HUES64 (cell line): ENCODE results near the gene VKORC1L1.
"Not testable (repeated sequence)": the region's sequence is repeated elsewhere in the genome, so short reads cannot be mapped to it uniquely, and the experiment has no call there.

Experiments
- H3K27ac ChIP-seq: 2 replicates; pipeline ENCODE4 v1.7.0; 2013; ENCODE audit warnings: low read depth, low read length, inconsistent platforms
- H3K27me3 ChIP-seq: 2 replicates; pipeline ENCODE4 v1.6.1; 2013; ENCODE audit warnings: mild to moderate bottlenecking, low read length; ENCODE audit not compliant: insufficient read depth
- H3K36me3 ChIP-seq: 2 replicates; pipeline ENCODE4 v1.6.1; 2013; ENCODE audit warnings: mild to moderate bottlenecking, low read length; ENCODE audit not compliant: insufficient read depth
- H3K4me1 ChIP-seq: 2 replicates; pipeline ENCODE4 v1.6.1; 2013; ENCODE audit warnings: mild to moderate bottlenecking, low read length, moderate library complexity; ENCODE audit not compliant: insufficient read depth
- H3K4me3 ChIP-seq: 2 replicates; pipeline ENCODE4 v1.5.1; 2013; ENCODE audit warnings: mild to moderate bottlenecking, low read length, moderate library complexity
- H3K9ac ChIP-seq: 2 replicates; pipeline ENCODE4 v1.6.1; 2013; ENCODE audit warnings: mild to moderate bottlenecking, low read depth, low read length
- H3K9me3 ChIP-seq: 2 replicates; pipeline ENCODE4 v1.6.1; 2013; ENCODE audit warnings: low read depth, low read length; ENCODE audit not compliant: insufficient read depth
- WGBS: fragments of 150-250, 120-280 bp; methylation state at CpG from one replicate; pipeline ENCODE4 v1.1.7; 2013; ENCODE audit warnings: missing lambda C conversion rate; 5-methylcytosine and 5-hydroxymethylcytosine counted together

VKORC1L1 gene

DNA sequence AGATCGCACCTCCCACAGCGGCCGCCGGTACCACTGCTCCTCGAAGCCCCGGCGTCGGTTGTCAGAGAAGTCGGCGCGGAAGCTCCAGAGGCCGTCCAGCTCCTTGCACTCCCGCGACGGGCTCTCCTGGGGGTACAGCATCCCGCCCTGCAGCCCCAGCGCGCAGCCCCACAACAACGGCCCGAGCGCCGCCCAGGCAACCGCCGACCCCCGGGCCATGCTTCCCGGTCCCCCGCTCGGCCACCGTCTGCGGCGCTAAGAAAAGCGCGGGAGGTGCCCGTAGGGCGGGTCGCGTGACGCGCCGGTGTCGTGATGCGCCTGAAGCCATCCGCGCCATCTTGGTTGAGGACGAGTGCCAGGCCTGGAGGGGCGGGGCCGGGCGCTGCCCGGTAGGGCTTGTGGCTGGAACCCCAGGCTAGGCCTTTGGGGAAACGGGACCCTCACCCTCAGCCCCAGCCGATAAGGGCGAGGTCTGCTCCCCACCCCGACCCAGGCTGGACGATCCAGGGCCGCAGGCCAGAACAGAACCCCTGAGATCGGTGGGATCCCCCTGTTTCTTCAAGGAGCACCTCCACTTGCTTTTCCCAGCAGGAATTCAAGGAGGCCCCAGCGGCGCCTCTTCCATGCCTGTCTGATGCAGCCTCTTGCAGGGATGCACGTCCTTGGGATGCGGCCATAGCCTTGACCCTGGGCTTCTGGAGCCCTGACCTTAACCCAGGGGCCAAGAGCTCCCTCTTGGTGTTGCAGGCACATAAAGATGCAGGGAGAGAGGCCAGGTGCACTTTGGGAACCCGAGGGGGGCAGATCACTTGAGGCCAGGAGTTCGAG lies 109.3 kb downstream of the VKORC1L1 start, which contains the start of gene GUSB:
Gene GUSB, minus strand, starts transcription at position 249 of the 828 bp plus-strand sequence. Its CDS starts 30 bp downstream, at position 219.
- H3K36me3 ChIP-seq = peaks cover 20% of the 10 kb centered on the region
- no peaks in the 10 kb centered on the region for H3K4me1 ChIP-seq

GRCh38 chr7:65983965-65984658 lies 111.2 kb downstream of the VKORC1L1 start:
- 94% methylated on average over 10 of the region's 10 CpGs for WGBS
- Histone ChIP-seq H3K36me3 (peaks cover 12% of the 10 kb centered on the region), H3K4me3 (no peak overlapping the region), H3K27ac (no peak overlapping the region), H3K9me3 (no peaks in the 10 kb centered on the region), H3K9ac (no peak overlapping the region), H3K27me3 (no peaks in the 10 kb centered on the region), H3K4me1 (no peaks in the 10 kb centered on the region)

More for the DNA sequence above, 109.3 kb downstream of the VKORC1L1 start, which contains the start of gene GUSB:
- Histone ChIP-seq H3K9me3 (no peaks in the 10 kb centered on the region), H3K27me3 (no peaks in the 10 kb centered on the region), H3K4me3 (peak within 1 kb of the TSS; percentile 96), H3K9ac (peak within 1 kb of the TSS; percentile 98), H3K27ac (peak within 1 kb of the TSS; percentile 77)
- WGBS = 8% methylated on average over 62 of the region's 62 CpGs

GRCh38 chr7:65988084-65988483 lies 115.2 kb downstream of the VKORC1L1 start:
- WGBS = 91% methylated on average over 4 of the region's 4 CpGs
- Histone ChIP-seq H3K27me3 (no peaks in the 10 kb centered on the region), H3K4me3 (no peak overlapping the region), H3K9ac (no peak overlapping the region), H3K27ac (no peak overlapping the region), H3K9me3 (no peaks in the 10 kb centered on the region), H3K4me1 (no peaks in the 10 kb centered on the region), H3K36me3 (no peaks in the 10 kb centered on the region)

- H3K9me3 ChIP-seq, H3K4me1 ChIP-seq, H3K4me3 ChIP-seq, H3K27ac ChIP-seq, H3K36me3 ChIP-seq, H3K9ac ChIP-seq, H3K27me3 ChIP-seq: not testable (repeated sequence)
- 100% methylated on average over 1 of the region's 1 CpG for WGBS
Measured at GRCh38 chr7:65988503-65988902, 115.6 kb downstream of the VKORC1L1 start.

- Histone ChIP-seq H3K36me3 (no peaks in the 10 kb centered on the region), H3K4me3 (no peak overlapping the region), H3K27me3 (no peaks in the 10 kb centered on the region), H3K9ac (no peak overlapping the region), H3K9me3 (no peaks in the 10 kb centered on the region), H3K4me1 (no peaks in the 10 kb centered on the region), H3K27ac (no peak overlapping the region)
- WGBS = 71% methylated on average over 3 of the region's 3 CpGs
Measured at GRCh38 chr7:65989694-65990080, 116.8 kb downstream of the VKORC1L1 start.

- not testable (repeated sequence) for H3K9ac ChIP-seq, H3K27me3 ChIP-seq, H3K4me1 ChIP-seq, H3K27ac ChIP-seq, H3K36me3 ChIP-seq, H3K9me3 ChIP-seq, H3K4me3 ChIP-seq
- 100% methylated on average over 5 of the region's 5 CpGs for WGBS
Measured at GRCh38 chr7:65991829-65992228, 119.0 kb downstream of the VKORC1L1 start.

DNA sequence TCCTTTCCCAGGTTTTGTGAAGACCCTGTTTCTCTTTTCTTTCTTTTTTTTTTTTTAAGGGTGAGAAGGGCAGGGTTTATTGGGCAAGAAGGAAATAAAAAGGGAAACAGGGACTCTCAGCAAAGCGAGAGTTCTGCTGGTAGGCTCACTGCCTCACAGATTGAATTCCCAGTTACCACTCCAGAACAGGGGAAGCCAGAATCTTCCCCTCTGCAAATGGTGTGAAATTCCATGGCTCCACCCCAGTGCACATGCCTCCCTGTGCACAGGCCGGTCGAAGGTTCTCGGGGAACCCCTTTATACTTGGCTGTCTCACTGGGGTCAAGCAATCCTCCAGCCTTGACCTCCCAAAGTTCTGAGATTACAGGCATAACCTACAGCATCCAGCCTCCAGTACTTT lies 119.7 kb downstream of the VKORC1L1 start:
- Histone ChIP-seq H3K27me3 (no peaks in the 10 kb centered on the region), H3K4me3 (no peak overlapping the region), H3K36me3 (no peaks in the 10 kb centered on the region), H3K27ac (no peak overlapping the region), H3K4me1 (no peaks in the 10 kb centered on the region), H3K9ac (no peak overlapping the region), H3K9me3 (no peaks in the 10 kb centered on the region)
- WGBS = 93% methylated on average over 4 of the region's 4 CpGs

- not testable (repeated sequence) for H3K9ac ChIP-seq, H3K27me3 ChIP-seq, H3K4me1 ChIP-seq, H3K4me3 ChIP-seq, H3K9me3 ChIP-seq, H3K36me3 ChIP-seq, H3K27ac ChIP-seq
- no CpG with 5 or more reads among the region's 1 CpG for WGBS
Measured at GRCh38 chr7:65994984-65995383, 122.1 kb downstream of the VKORC1L1 start.

DNA sequence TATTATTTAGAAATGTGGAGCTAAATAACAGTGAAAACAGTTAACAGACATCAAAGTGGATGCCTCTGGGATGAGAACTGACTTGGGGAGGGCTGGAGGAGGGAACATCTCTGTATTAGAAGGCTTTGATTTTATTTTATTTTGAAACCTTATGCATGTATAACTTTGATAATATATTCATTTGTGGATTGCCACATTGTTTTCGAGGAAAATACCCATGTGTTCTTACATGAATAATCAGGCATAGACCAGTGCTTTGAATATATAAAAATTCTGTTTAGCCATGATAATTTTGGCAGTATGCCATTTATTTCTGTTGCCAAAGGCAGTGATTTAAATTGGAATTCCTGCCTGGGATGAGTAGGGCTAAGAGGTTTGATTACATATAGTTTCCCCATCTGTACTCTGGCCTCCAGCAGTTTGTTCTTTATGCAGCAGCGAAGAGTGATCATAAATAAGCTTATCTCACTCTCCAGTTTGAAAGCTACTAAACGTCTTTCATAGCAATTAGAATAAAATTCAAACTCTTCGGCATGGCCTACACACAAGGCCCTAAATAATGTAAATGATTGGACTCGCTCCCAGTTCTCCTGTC lies 128.0 kb downstream of the VKORC1L1 start:
- H3K4me3 ChIP-seq, H3K27ac ChIP-seq, H3K36me3 ChIP-seq, H3K9me3 ChIP-seq, H3K27me3 ChIP-seq, H3K4me1 ChIP-seq, H3K9ac ChIP-seq: not testable (repeated sequence)
- no CpG with 5 or more reads among the region's 5 CpGs for WGBS

DNA sequence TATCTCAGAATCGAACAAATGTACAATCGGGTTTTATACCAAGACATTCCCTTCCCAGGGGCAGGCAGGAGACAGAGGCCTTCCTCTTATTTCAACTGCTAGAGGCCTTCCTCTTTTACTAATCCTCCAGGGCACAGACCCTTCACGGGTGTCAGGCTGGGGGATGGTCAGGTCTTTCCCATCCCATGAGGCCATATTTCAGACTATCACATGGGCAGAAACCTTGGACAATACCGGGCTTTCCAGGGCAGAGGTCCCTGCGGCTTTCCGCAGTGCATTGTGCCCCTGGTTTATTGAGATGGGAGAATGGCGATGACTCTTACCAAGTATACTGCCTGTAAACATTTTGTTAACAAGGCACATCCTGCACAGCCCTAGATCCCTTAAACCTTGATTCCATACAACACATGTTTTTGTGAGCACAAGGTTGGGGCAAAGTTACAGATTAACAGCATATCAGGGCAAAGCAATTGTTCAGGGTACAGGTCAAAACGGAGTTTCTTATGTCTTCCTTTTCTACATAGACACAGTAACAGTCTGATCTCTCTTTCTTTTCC lies 132.3 kb downstream of the VKORC1L1 start:
- H3K4me1 ChIP-seq, H3K9me3 ChIP-seq, H3K9ac ChIP-seq, H3K27me3 ChIP-seq, H3K27ac ChIP-seq, H3K4me3 ChIP-seq, H3K36me3 ChIP-seq: not testable (repeated sequence)
- 89% methylated on average over 8 of the region's 8 CpGs for WGBS

GRCh38 chr7:66007232-66007631 lies 134.4 kb downstream of the VKORC1L1 start:
- Histone ChIP-seq H3K36me3 (no peaks in the 10 kb centered on the region), H3K9me3 (no peaks in the 10 kb centered on the region), H3K4me1 (no peaks in the 10 kb centered on the region), H3K4me3 (no peak overlapping the region), H3K9ac (no peak overlapping the region), H3K27ac (no peak overlapping the region), H3K27me3 (no peaks in the 10 kb centered on the region)
- WGBS = 89% methylated on average over 3 of the region's 6 CpGs
